NT2/D1 (cell line): ENCODE data around the gene TRABD2A.

Source experiments
- SUZ12 ChIP-seq: IDR thresholded peaks from 2 replicates; pipeline ENCODE4 v1.6.1; 2011; ENCODE audit not compliant: insufficient read length, insufficient read depth; ENCODE audit errors: extremely low read depth
- YY1 ChIP-seq: IDR thresholded peaks from 2 replicates; pipeline ENCODE4 v1.6.1; 2011; ENCODE audit not compliant: insufficient read length, insufficient read depth
- ZNF274 ChIP-seq: IDR thresholded peaks from 2 replicates; pipeline ENCODE4 v1.6.1; 2011; ENCODE audit warnings: mild to moderate bottlenecking, low read depth, low read length

- no peak for TF ChIP-seq ZNF274
- no peak for TF ChIP-seq SUZ12
- no peak for TF ChIP-seq YY1
These were observed 42.3 kb downstream of the TRABD2A start for GRCh38 chr2:84838434-84839145.
